Measurements from ENCODE around the gene UBTF. TPM values are rescaled to one million over a fixed set of nuclear protein-coding genes. Genes with fewer than 3 reads are reported as not detected.

UBTF gene
- total and polyA plus RNA-seq, 2 of the 8 experiments (the other 6 are each of a cell fraction or from before 2014, with no cell fraction given): 14.7 to 106 TPM

- no peak for TF ChIP-seq ATF2 (IDR thresholded peaks at IDR 0.05; ENCODE audit: low read length)
- no peak for TF ChIP-seq ASH2L (IDR thresholded peaks at IDR 0.05; ENCODE audit: low read length)
- TF ChIP-seq TEAD4 (IDR thresholded peaks at IDR 0.05; ENCODE audit: low read depth, low read length): no peak
- no peak for TF ChIP-seq SIX5 (IDR thresholded peaks at IDR 0.05; ENCODE audit: low read depth, low read length)
- TF ChIP-seq GTF2F1 (IDR thresholded peaks at IDR 0.05; ENCODE audit: borderline replicate concordance, low read depth, low read length): no peak
- TF ChIP-seq FOSL1 (IDR thresholded peaks at IDR 0.05; ENCODE audit: insufficient read depth, low read depth, low read length): no peak
- no peak for TF ChIP-seq RXRA (IDR thresholded peaks at IDR 0.05; ENCODE audit: insufficient read depth, low read depth, low read length)
Measured at GRCh38 chr17:44267818-44268490, 48.5 kb upstream of the UBTF start, which contains the start of gene SLC4A1 (continued).
